CD4-positive, alpha-beta T cell treated with Interleukin-17A for 4 hours (primary cell): ENCODE results near the gene LRRC42.

Experiments used
- DNase-seq: peaks from one replicate; pipeline ENCODE4 v3.0.0-alpha.2; 2020; ENCODE audit warnings: mixed read lengths

LRRC42 gene

DNA sequence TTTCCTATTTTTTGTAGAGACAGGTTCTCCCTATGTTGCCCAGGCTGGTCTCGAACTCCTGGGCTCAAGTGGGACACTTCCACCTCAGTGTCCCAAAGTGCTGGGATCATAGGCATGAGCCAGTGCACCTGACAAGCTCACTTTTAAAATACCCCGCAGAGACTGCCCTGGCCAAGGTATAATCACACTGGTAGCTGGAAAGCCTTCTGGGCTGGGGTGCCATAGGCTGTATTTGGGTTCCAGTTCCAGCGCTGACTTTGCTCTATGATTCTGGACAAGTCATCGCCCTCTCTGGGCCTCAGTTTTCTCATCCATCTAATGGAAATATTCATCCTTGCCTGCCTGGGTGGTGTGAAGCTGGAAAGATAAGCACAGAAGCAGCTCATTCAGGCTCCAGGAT is 61.5 kb downstream of the LRRC42 start:
- DNase-seq, result no peak

- DNase-seq, result no peak
Observed at GRCh38 chr1:54008876-54009275, 62.7 kb downstream of the LRRC42 start.

DNA sequence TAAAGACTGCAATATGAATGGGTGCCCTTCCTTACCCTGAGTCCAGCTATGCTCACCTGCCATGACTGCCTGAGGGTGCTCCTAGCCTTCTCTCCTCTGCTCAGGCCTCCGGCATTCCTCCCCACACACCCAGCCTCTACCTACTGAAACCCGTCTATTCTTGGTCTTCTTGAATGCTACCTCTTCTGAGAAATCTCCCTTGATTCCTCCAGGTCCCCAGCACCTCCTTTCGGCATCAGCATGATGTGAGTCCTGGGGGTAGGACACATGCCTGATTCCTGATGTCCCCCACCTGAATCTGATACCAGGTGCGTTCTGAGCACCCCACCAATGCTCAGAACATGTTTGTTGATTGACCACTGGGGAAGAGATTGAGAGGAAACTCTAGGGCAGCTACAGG is 63.3 kb downstream of the LRRC42 start:
- no peak for DNase-seq

DNA sequence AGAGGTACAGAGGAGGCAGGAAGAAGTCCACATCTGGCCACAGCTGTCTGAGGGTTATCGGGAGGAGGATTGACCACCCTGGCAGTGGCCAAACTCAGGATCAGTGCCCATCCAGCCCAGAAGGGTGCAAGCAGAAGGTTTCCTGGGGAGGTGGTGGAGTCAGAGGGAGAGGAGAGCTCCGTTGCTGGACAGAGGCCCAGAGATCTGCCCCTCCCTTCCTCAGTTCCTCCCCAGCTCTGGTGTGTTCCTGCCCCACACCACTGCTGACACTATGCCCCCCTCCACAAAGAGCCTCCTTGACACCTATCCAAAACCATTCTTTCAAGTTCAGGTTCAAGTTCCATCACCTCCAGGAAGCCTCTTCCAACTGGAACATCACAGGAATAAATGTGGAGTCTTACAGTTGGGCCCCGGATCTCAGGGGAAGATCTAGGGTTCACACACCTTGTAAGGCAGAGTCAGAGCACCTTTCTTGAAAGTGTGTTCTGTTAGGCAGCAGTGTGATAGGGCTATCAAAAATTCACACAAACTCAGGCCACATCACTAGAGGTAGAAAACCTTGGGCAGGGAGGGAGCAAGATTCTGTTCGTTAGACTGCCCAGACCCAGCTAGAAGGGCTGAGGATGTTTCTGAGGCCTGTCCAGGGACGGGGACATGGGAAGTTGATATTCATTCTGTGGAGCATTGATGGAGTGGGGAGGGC is 64.4 kb downstream of the LRRC42 start:
- DNase-seq, result no peak

- DNase-seq, result no peak
Observed at GRCh38 chr1:54011316-54012007, 65.3 kb downstream of the LRRC42 start.

DNA sequence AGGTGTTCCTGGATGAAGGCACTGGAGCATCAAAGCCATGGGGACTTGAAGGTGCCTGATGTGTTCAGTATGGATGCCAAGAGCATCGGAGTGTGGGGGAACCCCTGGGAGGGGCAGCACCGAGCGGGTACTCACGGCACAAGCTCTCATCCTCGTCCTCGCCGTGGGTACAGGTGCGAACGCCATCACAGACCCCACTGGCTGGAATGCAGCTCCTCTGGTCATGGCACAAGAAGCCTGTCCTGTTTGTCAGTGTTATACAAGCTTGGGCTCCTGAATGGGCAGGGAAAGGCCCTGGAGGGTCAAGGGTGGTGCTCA is 65.8 kb downstream of the LRRC42 start:
- no peak for DNase-seq

DNA sequence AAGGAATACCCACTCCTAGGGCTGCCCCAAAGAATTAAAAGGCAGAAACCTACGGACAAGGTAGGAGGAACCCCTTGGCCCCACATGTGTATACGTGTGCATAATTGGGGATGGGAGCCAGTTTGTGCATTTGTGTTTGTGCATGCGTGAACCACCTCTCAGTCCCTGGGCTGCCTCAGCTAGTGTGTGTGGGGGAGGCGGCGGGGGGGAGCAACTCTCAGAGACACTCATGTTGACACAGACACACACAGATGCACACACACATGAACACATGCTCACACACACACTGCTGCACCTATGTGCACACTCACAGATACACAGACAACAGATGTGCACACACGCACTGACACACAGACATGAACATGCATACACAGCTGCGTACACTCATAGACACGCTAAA is 66.7 kb downstream of the LRRC42 start:
- no peak for DNase-seq

DNA sequence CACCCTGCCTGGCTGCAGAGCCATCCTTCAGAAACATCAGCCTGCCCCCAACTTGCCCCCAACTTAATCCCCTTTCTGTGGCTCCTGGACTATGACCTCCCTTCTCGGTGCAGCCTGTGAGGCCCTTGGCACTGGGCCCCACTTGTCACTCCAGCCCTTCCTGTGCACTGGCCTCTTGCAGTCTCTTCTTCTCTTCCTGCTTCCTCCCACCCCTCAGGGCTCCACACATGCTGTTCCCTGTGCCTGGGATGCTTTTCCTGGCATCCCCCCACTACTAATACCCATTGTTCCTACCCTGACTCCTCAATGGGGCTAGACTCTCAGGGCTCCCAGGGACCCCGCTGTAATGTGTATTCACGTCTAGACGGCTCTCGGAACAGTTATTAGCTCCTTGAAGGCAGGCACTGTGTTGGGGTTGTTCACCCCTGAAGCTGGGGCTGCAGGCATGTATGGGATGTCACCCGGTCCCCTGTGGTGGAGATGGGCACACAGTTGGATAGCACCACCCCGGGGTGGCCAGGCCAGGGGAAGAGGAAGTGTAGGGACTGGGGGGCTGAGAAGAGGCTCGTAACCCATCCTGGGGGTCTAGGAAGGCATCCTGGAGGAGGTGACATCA is 67.4 kb downstream of the LRRC42 start:
- no peak for DNase-seq

GRCh38 chr1:54014009-54014629 is 68.0 kb downstream of the LRRC42 start:
- DNase-seq, result no peak

DNA sequence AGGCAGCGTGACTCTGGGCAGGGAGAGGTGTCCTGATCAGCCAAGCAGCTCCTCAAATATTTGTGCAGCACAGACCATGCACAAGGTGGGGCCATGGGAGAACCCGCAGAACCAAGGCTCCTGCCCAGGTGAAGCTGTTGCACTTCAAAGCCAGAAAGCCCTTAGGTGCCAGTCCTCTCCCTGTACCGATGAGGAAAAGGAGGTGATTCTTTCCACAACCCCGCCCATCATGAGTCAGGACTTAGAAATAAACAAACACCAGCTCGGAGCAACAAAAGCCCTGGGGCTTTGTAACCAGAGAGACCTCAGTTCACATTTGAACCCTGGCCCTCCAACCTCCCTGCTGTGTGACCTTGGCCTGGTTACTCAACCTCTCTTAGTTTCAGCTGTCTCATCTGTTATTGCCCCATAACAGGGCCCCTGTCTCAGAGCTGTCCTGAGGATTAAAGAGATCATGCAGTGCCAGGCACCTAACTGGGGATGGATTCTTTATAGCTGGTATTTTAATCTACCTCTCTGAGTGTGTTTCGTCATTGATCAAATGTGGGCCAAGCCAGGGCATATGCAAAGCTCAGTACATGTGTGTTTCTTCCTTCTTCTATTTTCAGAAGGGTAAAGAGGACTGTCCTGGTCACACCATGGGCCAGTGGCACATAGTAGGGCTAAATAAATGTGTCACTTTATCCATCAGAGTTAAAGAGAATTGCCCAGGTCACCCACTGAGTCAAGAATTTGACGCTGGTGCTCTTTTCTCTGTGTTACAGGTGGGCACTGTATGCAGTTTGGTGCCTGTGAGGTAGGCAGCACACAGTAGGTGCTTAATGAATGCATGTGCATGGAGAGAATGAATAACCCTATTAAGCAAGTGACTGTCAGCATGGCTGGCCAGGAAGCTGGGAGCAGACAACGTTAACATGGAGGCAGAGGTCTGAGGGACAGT is 70.5 kb downstream of the LRRC42 start:
- DNase-seq, result no peak
